Activated naive CD4-positive, alpha-beta T cell treated with anti-CD3 and anti-CD28 coated beads, Interleukin-2, amount 50 U/mL, for 16 hours (primary cell): ENCODE measurements around the gene EEF1AKMT2.

Experiments used
- DNase-seq: peaks from one replicate; pipeline ENCODE4 v3.0.0-alpha.2; 2020

EEF1AKMT2 gene

DNA sequence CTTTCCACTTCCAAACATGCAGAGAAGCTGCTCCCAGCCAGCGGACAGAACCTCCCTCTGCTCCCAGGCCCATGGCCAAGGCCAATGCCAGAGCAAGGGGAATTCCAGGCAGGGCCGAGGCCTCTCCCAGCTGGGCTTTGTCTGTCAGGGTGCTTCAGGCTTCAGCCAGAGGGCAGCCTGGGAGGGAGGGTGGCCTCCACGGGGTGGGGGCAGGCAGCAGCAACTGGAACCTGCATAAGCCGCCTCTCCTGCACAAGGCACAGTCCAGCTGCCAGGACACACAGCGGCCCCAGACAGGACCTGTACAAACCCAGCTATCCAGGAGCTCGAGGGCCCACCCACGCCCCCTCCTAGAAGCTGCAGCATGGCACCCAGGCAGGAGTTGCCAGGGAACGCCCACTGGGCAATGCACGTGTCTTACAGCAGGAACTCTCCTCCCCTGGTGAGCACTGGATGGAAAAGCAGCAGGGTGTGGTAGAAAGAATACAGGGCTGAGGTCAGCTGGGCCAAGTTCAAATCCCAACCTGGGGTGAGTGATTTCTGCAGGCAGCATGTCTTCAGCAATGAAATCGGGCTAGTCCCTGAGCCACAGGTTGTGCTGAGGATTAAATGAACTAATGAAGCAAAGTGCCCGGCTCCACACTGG is 55.1 kb downstream of the EEF1AKMT2 start:
- DNase-seq = no peak

DNA sequence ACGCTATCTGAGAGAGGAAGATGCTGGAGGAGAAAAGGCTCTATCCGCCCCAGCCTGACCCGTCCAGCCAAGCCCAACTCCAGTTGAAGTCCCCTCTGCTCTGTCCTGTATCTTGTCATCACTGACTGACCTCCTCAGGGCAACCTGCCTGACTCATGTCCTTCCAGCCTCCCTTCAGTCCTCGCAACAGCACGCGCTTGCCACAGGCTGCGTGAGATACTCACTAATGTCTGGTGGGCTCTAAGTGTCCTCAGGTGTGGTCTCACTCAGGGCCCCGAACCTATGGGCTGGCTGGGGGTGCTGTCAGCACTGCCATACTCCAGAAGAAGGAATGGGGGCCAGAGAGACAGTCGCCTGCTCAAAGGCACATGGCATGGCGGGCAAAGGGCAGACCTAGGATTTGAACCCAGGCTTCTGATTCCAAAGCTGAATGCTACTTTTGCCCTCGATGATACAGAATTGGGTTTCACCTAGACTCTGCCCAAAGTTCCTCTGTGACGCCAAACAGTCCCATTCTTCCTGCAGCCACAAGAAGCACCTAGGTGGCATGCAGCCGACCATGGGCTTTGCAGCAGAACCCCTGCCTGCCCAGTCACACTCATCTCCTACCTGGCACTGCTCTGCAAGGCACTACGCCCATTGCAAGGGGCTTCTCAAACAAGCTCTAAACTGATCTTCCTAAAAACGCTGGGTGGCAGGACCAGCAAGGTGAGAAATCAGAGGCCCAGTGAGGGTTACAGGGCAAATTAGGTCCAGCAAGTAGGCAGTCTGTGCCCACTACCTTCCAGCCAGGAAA is 56.0 kb downstream of the EEF1AKMT2 start:
- no peak for DNase-seq

DNA sequence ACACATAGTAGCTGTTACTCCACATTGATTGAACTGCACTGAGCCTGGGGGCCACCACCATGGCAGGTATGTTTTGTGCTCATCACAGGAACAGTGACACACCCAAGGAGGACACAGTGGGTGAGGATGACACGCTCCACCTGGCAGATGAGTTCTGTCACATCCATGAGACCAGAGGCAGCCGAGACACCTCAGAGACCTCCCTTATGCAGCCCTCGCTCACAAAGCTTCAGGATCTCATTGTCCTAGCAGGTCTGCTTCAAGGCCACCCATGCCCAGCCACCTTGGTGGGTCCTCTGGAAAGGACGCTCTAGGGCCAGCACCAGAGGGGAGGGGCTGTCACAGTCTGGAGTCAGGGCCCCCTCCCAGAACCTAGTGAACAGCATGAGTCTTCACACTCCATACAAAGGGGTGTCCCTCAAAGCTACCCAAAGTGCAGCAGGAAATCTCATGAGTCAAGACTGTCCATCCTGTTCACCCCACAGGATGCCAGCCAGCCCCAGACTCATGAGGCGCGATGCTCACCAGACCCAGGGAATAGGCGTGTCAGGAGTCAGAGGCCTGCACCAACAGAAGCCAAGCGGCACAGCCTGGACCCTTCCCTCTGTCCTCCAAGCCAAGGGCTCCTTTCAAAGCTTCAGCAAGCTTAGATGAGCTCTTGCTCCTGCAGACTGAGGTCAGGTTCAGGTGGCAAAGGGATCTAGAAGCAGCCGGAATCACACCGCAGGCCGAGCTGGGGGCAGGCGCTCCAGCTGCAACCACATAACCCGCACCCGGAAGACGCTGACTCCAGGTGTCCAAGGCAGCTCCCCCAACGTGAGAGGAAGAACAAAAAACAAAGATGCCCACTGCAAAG is 57.1 kb downstream of the EEF1AKMT2 start:
- peak; percentile 37 for DNase-seq

DNA sequence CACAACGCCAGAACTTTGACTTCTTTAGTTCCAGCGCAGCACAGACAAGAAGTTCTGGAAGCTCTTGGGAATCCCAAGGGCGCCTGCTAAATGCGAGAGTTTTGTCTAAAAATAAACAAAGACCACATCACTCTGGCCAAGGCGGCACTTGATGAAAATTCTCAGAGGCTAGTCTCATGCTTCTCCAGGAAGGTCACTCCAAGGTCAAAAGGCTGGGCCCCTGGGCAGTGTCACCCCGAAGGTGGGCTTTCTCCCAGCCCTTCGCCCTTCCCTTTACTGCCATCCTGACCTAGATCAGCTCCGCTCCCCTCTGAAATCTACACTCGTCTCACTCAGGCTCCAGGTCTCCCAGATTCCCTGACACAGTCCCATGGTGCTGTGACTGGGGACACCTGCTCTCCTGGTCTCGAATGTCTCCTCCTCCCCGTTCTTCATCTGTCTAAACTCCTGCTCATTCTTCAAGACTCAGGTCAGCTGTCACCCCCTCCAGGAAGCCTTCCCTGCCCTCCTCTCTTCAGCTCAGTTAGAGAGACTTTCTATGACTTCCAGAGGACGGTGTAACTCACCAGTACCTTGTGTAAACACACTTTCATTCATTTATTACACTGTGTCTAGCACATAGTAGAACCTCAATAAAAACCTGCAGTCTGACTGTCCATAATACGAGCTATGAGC is 58.0 kb downstream of the EEF1AKMT2 start:
- DNase-seq = no peak

DNA sequence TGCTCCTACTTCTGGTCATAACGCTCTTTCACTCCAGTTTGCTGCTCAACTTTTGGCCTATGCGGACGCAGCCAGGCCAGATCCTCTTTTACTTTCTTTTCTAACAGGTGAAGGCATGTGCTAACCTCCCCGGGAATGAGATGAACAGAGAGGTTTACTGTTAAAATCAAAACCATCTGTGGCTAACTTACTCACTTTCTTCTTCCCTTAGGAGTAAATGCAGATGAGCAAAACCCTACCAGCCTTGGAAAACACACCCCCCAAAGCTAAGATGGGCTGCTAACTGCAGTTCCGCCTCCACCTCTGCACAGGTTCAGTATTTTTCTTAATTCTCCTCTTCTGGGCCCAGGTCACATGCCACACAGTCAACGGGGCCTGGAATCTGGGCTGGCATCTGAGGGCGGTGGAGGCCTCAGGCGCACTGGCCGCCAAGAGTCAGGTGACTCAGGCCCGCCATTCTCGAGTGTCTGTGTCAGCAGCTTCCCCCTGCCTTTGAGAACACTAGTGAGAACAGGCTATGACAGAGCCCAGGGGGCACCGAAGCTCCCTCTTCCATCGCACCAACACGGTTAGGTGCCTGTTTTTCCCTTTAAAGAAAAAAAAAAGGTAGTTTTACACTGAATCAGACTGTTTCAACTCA is 58.6 kb downstream of the EEF1AKMT2 start:
- peak; percentile 64 for DNase-seq

DNA sequence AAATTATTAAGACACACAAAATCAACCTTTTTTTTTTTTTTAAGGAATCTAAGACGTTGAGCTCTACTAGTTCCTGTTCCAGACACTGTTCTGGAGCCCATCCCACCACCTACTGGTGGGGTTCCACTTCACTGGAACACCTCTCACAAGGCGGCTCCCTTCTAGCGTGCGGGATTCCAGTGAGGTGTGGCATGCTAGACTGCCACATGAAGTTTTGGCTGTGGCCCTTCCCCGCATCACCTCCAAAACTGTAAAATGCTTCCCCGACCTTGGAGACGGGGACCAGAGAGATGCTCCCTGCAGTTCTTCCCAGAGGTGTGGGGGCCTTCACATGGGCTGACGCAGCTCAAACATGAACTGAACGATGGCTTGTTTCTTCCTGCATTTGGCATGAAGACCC is 60.1 kb downstream of the EEF1AKMT2 start:
- no peak for DNase-seq

DNA sequence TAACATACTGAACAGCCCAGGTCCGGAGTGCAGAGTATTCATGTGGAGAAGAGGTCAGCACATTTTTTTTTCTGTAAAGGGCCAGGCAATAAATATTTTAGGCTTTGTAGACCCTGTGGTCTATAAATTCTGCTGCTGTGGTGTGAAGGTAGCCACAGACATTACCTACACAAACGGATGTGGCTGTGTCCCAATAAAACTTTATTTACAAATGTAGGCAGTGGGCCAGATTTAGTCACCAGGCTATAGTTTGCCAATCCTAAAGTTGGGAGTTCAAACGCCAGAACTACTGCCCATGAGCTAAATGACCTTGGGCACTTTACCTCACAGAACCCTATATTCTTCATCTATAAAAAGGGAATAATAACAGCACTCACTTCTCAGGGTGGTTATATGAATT is 60.9 kb downstream of the EEF1AKMT2 start:
- no peak for DNase-seq

DNA sequence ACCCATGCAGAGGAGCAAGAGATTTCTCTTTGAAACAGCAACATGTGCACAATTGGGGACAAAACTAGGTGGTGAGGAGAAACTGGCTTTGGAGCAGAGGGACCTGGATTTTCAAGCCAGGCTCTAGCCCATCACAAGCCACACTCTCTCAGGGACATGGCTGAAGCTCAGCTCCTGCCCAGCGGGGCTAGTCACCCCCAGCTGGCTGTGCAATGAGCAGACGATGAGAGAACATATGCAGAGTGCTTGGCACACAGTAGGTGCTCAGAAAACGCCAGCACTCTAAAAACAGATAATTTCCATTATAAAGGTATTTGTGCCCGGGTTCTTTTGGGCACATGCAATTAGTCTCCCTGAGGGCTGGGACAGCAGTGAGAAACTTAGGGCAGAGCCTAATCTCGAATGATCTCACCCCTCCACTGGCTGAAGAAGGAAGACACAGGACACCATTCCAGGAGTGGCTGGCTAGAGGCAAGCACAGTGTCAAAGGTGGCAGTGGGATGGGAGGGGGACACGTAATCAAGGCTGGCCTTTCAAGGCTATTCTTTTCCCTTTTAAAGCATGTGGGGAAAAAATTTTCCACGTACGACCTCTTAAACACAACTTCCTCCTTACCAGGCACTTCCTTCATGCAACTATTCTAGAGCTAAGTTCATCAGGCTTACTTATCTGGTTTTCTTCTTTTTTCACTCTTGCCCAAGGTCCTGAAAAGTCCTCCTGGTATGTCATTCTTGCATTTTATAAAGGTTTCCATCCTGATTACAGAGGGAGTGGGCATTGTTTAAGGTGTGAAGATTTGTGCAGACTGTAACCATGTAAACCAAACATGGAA is 62.6 kb downstream of the EEF1AKMT2 start:
- DNase-seq = no peak

DNA sequence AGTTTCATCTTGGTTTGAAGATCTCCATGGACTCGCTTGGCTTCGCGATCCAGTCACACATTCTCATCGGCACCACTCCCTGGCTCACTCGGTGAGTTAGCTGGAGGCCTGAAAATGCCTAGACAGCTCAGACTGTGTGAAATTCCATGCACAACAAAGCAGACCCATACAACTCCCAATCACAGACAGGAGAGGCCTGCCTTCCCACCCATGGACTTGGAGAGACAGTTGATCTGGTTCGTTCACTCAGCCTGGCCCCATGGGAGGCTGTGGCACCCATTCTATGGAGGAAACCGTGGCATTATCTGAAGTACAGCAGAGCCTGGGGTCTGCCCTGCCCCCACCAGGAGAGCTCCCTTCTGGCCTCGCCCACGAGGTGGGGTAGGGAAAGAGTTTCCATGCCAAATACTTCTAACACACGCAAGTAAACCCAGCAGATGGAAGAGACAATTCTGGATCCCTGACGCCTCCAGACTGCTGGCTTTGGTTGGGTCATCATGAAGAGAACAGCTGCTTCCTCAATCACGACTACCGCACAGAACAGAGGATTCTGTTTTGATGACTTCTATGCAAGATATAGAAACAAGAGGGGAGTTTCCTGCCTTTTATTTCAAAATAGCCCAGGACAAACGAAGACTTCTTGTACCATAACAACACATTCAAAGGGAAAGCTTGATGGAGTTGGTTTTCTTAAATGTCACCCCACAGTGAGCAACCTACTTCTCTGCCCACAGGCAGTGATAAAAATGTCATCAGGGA is 63.4 kb downstream of the EEF1AKMT2 start:
- no peak for DNase-seq

DNA sequence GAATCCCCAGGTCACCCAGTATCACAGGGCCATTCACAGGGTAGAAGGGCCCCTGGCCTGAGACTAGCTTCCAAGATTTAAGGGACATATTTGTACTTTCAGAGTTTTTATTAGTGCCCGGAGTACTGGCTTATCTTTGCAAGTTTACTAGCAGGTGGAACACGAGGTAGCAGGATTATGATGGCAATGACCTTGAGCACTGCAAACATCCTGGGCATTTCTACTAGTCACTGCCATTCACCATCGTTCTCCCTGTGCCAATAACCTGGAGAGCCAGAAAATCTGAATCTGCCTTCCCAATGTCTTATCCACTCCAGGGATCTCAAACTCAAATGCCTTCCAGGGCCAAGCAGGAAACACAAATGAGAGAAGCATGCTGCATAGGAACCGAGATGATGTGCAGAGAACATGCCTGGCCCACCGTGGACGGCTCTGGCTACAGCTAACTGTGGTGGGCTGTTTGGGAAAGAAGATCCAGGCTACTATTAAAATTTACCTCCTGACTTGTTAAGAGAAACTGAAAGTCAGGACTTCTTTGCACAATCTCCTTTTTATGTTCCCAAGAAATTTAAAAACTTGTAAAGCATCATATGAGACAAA is 64.2 kb downstream of the EEF1AKMT2 start:
- DNase-seq = no peak

DNA sequence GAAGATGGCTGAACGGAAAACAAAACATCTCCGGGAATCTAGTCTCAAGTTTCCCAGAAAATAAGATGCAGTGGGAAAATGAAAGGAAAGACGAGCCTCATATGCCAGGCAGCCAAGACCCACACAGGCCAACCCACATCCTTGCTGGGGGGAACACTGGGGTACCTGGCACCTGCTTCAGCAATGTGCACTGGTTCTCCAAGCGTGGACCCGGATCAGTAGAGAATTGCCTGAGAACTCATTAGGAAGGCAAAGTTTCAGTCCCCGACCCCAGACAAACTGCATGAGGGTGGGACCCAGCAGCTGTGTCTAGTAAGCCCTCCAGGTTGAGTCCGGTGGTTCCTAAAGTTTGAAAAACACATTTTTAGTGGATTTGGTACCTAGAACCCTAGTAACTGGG is 65.9 kb downstream of the EEF1AKMT2 start:
- no peak for DNase-seq

DNA sequence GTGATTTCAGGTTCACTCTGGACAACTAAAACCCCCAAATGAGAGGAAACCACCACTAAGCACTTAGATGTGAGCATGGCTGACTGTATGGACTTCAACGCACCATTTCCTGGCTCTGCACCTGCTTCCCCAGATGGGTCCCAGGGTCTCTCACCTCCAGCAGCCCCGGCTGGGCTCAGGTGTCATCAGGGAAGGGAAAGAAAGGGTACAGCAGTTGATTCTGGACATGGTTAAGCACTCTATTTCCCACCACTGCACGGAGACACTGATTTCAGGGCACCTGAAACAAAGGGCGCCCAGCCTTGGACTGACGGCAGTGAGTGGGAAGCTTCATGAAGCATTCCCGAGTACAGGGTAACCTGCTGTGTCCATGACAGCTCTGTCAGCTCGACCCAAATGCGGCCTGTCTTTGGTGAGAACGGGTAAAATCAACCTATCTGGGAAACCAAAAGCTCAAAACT is 66.5 kb downstream of the EEF1AKMT2 start:
- peak; percentile 3 for DNase-seq

DNA sequence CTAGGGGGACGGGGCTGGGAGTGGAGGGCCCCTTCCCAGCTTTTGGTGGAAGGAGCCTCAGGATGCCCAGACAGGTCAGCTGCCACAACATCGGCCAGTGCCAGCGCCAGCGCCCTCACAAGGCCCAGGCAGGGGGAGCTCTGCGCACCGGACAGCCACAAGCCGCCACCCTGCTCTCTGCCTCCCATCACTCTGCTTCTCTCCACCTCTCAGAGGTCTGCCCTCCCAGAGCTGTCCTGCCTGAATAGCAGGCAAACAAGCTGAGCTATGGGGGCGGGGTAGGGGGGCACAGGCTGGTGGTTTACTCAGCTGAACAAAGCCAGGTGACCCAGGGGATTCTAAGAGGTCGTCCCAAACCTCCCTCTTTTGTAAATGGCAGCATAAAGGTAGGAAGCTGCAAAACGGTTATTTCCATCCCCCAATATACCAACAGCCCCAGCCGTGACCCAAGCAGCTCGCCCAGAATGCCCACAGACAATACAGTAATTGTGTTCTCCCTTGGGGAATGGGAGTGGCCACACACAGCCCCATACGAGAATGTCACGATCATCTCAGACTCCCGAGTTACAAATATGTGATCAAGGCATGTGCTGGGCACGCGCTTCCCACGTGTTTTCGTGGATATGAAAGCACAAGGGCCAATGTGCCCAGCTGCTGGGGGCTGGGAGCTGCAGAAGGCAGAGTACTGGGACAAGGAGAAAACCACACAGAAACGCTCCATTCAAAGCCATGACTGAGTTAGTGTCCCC is 67.2 kb downstream of the EEF1AKMT2 start:
- DNase-seq = no peak

DNA sequence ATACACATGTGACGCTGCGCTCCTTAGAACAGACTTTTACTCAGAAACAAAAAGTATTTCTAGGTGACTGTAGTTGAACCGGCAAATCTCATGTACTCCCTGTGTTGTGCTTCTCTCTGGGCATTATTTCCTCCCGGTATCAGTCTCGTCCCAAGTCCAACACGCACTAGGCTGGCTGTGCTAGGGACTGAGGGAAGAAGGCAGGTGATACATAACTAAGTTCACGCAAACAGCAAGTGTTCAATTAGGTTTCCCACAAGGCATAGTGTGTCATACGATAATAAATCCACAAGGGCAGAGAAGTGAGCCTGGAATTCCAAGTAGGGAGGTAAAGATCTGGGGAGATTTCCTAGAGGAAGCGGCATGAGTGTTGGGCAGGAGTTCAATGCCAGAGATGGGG is 67.9 kb downstream of the EEF1AKMT2 start:
- DNase-seq = no peak

DNA sequence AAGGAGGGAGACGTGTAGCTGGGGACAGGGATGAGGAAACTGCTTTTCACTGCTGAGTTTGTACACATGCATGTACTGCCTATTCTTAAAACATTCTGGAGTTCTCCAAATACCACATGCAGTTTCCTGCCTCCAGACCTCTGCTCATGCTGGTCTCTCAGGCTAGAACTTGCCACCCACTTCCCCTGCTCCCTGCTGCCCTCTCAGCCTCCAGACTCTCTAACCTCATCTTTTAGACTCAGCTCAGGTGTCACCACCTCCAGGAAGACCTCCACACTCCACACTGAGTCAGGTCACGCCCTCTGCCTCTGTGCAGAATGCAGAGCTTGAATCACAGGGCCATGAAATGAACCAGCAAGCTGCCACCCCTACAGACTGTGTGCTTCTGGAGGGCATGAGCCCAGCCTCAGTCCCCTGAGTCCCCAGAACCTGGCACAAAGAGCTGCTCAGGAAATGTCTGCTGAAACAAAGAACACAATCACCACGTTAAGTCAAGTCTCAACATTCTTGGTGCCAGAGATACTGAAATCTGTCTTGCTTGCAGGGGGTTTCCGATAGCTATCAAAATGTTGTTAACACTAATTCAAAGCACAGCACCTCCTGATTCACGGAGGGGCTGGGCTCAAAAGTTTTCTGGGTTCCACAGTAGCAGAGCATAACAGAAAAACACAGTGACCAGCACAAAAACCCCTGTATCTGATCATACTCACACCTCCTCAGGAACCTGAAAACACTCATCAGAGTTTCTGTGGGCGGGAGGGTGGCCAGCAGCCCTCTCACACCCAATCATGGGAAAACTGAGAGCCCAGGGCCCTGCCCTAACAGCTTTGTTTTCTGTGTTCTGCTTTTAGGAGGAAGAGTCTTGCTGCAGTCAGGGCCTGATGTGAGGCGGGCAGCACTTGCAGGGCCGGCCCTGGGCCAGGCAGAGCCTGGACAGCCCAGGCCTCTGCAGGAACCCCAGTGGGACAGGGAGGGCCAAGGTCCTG is 68.6 kb downstream of the EEF1AKMT2 start:
- peak; percentile 52 for DNase-seq

DNA sequence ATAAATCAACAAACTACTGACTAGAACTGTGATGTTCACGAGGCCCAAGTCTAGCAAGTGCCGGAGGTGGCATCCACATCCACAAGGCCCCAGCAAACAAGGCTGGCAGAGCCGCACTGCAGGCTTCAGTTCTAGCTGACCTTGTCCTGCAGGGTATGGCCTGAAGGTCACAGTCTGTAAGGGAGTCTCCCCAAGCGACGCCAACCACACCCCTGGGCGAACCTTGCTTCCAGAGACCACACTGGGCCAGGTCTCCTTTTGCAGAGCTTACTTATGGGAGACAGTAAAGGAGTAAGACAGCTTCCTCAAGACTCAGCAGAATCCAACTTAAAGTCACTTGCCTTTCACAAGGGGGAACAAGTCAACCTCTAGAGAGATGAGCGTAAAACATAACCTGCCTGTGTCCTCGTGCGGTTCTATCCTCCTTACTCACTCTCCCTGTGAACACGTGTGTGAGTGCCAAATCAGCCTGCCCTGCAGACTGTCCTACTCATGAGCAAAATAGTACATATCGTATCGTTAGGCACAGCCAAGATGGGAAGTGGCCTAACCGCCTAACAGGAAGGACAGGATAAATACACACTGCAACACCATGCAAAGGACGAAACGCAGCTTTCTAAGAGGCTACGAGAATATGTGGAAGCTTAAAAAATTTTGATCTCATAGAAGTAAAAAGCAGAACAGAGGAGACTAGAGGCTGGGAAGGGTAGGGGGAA is 70.2 kb downstream of the EEF1AKMT2 start:
- no peak for DNase-seq

DNA sequence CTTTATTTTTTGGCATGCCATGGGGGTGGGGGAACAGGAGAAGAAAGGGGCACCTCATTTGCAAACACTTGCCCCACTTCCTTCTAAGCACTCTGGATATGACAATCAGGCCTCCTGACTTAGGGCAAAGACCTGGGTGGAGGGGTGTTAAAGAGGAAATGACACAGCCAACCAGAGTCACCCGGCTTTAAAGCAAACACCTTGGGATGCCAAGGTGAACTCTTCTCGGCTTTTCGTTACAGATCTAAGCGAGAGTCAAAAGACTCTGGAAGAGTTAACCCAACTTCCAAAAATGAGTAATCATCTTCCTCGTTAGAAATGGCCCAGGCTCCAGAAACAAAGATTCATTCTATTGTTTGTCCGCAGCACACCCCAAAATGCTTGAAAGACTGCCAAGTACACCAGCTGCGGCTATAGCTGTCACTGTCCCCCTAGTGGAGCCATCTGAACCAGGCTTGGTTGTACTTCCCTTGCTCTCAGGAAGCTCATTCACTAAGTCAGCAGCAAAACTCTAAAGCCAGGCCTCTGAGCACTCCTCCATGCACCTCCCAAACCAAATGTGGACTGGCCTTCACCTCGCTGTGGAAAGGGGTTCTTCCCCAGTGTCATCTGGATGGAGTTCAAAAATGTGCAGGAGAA is 72.4 kb downstream of the EEF1AKMT2 start:
- DNase-seq = peak; percentile 65
